Parathyroid adenoma (tissue), 2 donors: ENCODE results near the gene KCNK6.

ENCODE experiments used
- H2AFZ ChIP-seq: fragments of 300-600 bp; sonication (generic); one replicate; pipeline ENCODE4 v1.7.0; 2017; ENCODE audit warnings: antibody characterized with exemption, mild to moderate bottlenecking
- H3K27ac ChIP-seq: fragments of 300-600 bp; sonication (generic); one replicate; pipeline ENCODE4 v1.7.0; 2017
- H3K27me3 ChIP-seq: fragments of 300-600 bp; sonication (generic); one replicate; pipeline ENCODE4 v1.7.0; 2017; ENCODE audit warnings: low read length; ENCODE audit not compliant: control insufficient read depth, insufficient read depth
- H3K36me3 ChIP-seq: fragments of 300-600 bp; sonication (generic); one replicate; pipeline ENCODE4 v1.7.0; 2017; ENCODE audit warnings: low read length; ENCODE audit not compliant: control insufficient read depth, insufficient read depth
- H3K4me1 ChIP-seq: fragments of 300-600 bp; sonication (generic); one replicate; pipeline ENCODE4 v1.7.0; 2017; ENCODE audit warnings: control low read depth
- H3K4me2 ChIP-seq: fragments of 300-600 bp; sonication (generic); one replicate; pipeline ENCODE4 v1.7.0; 2017; ENCODE audit warnings: low read length
- H3K4me3 ChIP-seq: fragments of 300-600 bp; sonication (generic); one replicate; pipeline ENCODE4 v1.7.0; 2017; ENCODE audit warnings: low read depth, low read length
- H3K79me2 ChIP-seq: fragments of 300-600 bp; sonication (generic); one replicate; pipeline ENCODE4 v1.7.0; 2017; ENCODE audit warnings: control low read depth
- H3K9ac ChIP-seq: fragments of 300-600 bp; sonication (generic); one replicate; pipeline ENCODE4 v1.7.0; 2017; ENCODE audit warnings: mild to moderate bottlenecking
- H3K9me3 ChIP-seq: fragments of 300-600 bp; sonication (generic); one replicate; pipeline ENCODE4 v1.7.0; 2017; ENCODE audit warnings: low read length; ENCODE audit not compliant: control insufficient read depth
- TF ChIP-seq, protein P1 (sequence below): fragments of 300-600 bp; sonication (generic); IDR thresholded peaks from one replicate; pipeline ENCODE4 v1.7.0; 2017; ENCODE audit warnings: antibody characterized with exemption, mild to moderate bottlenecking
- donor health status: primary hyperparathyroidism.

The KCNK6 gene

DNA sequence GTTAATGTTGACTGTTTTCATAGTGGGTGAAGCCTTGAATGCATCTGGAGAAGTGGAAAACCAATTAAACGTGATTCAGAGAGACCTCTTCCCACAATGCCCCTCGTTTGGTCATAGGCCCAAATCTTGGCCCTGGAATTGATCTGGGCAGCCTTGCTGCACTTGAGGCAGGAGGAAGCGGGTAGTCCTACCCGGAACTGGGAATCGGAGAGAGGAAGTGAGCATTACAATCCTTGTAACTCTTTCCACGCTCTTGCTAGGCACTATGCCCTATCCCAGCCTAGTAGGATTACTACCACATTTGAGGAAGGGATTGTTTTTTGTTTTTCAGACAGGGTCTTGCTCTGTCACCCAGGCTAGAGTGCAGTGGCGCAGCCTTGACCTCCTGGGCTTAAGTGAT lies 3.6 kb downstream of the KCNK6 start:
- Histone ChIP-seq H3K27ac (no peak overlapping the region), H3K4me1 (no peaks in the 10 kb centered on the region), H3K36me3 (no peaks in the 10 kb centered on the region), H3K9ac (no peak overlapping the region), H3K4me3 (no peak overlapping the region), H3K27me3 (no peaks in the 10 kb centered on the region), H3K9me3 (no peaks in the 10 kb centered on the region), H3K4me2 (no peak overlapping the region), H3K79me2 (no peaks in the 10 kb centered on the region), H2AFZ (no peak overlapping the region)
- TF ChIP-seq, protein P1, sequence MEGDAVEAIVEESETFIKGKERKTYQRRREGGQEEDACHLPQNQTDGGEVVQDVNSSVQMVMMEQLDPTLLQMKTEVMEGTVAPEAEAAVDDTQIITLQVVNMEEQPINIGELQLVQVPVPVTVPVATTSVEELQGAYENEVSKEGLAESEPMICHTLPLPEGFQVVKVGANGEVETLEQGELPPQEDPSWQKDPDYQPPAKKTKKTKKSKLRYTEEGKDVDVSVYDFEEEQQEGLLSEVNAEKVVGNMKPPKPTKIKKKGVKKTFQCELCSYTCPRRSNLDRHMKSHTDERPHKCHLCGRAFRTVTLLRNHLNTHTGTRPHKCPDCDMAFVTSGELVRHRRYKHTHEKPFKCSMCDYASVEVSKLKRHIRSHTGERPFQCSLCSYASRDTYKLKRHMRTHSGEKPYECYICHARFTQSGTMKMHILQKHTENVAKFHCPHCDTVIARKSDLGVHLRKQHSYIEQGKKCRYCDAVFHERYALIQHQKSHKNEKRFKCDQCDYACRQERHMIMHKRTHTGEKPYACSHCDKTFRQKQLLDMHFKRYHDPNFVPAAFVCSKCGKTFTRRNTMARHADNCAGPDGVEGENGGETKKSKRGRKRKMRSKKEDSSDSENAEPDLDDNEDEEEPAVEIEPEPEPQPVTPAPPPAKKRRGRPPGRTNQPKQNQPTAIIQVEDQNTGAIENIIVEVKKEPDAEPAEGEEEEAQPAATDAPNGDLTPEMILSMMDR = no peak

- TF ChIP-seq, protein P1 = no peak
- no peak overlapping the region for H3K4me2 ChIP-seq
- H3K36me3 ChIP-seq = no peaks in the 10 kb centered on the region
- H3K27me3 ChIP-seq = no peaks in the 10 kb centered on the region
- no peaks in the 10 kb centered on the region for H3K79me2 ChIP-seq
- no peak overlapping the region for H2AFZ ChIP-seq
- H3K9me3 ChIP-seq = no peaks in the 10 kb centered on the region
- no peak overlapping the region for H3K4me3 ChIP-seq
- H3K27ac ChIP-seq = no peak overlapping the region
- H3K9ac ChIP-seq = no peak overlapping the region
- H3K4me1 ChIP-seq = no peaks in the 10 kb centered on the region
These were observed 4.8 kb downstream of the KCNK6 start for GRCh38 chr19:38324431-38324830.

GRCh38 chr19:38326591-38326990 lies 6.9 kb downstream of the KCNK6 start:
- Histone ChIP-seq H3K9me3 (no peaks in the 10 kb centered on the region), H3K4me1 (no peaks in the 10 kb centered on the region), H3K27me3 (no peaks in the 10 kb centered on the region), H3K4me2 (no peak overlapping the region), H3K79me2 (no peaks in the 10 kb centered on the region), H3K9ac (no peak overlapping the region), H3K4me3 (no peak overlapping the region), H3K27ac (no peak overlapping the region), H3K36me3 (no peaks in the 10 kb centered on the region), H2AFZ (no peak overlapping the region)
- TF ChIP-seq, protein P1 = no peak

DNA sequence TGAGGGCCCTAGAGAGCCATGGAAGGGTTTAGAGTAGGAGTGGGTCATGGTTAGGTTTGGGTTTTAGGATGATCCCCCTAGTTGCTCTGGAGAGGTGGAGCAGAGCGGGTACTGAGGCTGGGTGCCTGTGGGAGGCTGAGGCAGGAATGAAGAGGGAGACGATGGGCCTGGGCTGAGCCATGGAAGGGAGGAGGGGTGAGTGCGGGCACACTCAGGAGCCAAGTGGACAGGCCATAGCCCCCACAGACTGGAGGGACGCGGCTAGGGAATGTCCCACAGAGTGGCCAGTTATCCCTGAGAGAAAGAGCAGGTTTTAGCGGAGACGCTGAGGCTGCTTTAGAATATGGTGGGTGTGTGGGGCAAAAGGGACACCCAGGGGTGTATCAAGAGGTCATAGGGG lies 10.0 kb downstream of the KCNK6 start:
- no peaks in the 10 kb centered on the region for H3K36me3 ChIP-seq
- no peaks in the 10 kb centered on the region for H3K4me1 ChIP-seq
- no peak overlapping the region for H3K9ac ChIP-seq
- no peak overlapping the region for H2AFZ ChIP-seq
- H3K79me2 ChIP-seq = no peaks in the 10 kb centered on the region
- H3K4me3 ChIP-seq = no peak overlapping the region
- no peaks in the 10 kb centered on the region for H3K27me3 ChIP-seq
- no peaks in the 10 kb centered on the region for H3K9me3 ChIP-seq
- TF ChIP-seq, protein P1 = no peak
- no peak overlapping the region for H3K4me2 ChIP-seq
- H3K27ac ChIP-seq = no peak overlapping the region

- Histone ChIP-seq H3K27ac (no peak overlapping the region), H3K79me2 (no peaks in the 10 kb centered on the region), H3K36me3 (no peaks in the 10 kb centered on the region), H3K4me1 (no peaks in the 10 kb centered on the region), H2AFZ (no peak overlapping the region), H3K4me3 (no peak overlapping the region), H3K27me3 (no peaks in the 10 kb centered on the region), H3K9ac (no peak overlapping the region), H3K9me3 (no peaks in the 10 kb centered on the region), H3K4me2 (no peak overlapping the region)
- TF ChIP-seq, protein P1 = no peak
These were observed 12.1 kb downstream of the KCNK6 start for GRCh38 chr19:38331728-38332127.
